GM12878 (cell line): ENCODE measurements around the gene TMEM79. TPM values are rescaled to one million over a fixed set of nuclear protein-coding genes. Genes with fewer than 3 reads are reported as not detected.
A peak's percentile ranks its signal among the peaks of the same experiment; 100 is the strongest.

Experiments
- BACH1 ChIP-seq: fragments of 450-650 bp; IDR thresholded peaks from 2 replicates; pipeline ENCODE4 v1.6.1; 2017; ENCODE audit warnings: mild to moderate bottlenecking, borderline replicate concordance
- BHLHE40 ChIP-seq, 2 experiments: fragments of 450-650 bp in 1 of 2; IDR thresholded peaks; 2 replicates each; pipeline ENCODE4 v1.6.1; 2011 to 2017; ENCODE audit warnings: low read depth in 2 of 2, borderline replicate concordance in 1 of 2, improper control_type of control experiment in 1 of 2, low read length in 1 of 2, mild to moderate bottlenecking in 1 of 2
- EZH2 ChIP-seq: IDR thresholded peaks from 2 replicates; pipeline ENCODE4 v1.6.1; 2012; ENCODE audit warnings: low read depth, mild to moderate bottlenecking, control low read depth, inconsistent platforms, low read length, borderline replicate concordance; ENCODE audit not compliant: control insufficient read depth
- MTA2 ChIP-seq: fragments of 450-650 bp; IDR thresholded peaks from 2 replicates; pipeline ENCODE4 v1.6.1; 2016; ENCODE audit warnings: low read depth, mild to moderate bottlenecking, moderate library complexity
- NR2C1 ChIP-seq: fragments of 450-650 bp; IDR thresholded peaks from 2 replicates; pipeline ENCODE4 v1.6.1; 2017; ENCODE audit warnings: antibody characterized with exemption, mild to moderate bottlenecking, moderate library complexity
- POLR2A ChIP-seq: IDR thresholded peaks from 2 replicates; pipeline ENCODE4 v1.6.1; 2011; ENCODE audit warnings: low read depth, mild to moderate bottlenecking, low read length
- SMARCA5 ChIP-seq: fragments of 450-650 bp; IDR thresholded peaks from 2 replicates; pipeline ENCODE4 v1.6.1; 2017; ENCODE audit warnings: mild to moderate bottlenecking
- ZBTB33 ChIP-seq: fragments of 450-650 bp; IDR thresholded peaks from 2 replicates; pipeline ENCODE4 v1.6.1; 2017; ENCODE audit warnings: mild to moderate bottlenecking
- polyA plus RNA-seq, 11 experiments: library from polyadenylated mRNA; depleted of rRNA in 4 of 11; unstranded in 6 of 11; stranded (reverse) in 5 of 11; fragments of >200 nt; fragmentation: Nextera tagmentation in 4 of 11; fragmentation: Illumina TruSeq in 1 of 11; extraction: Ambion mirVana in 4 of 11; extraction: Trizol in 1 of 11; gene quantifications; 1 replicate in 1 of 11; 2 replicates in 10 of 11; pipeline versions ENCODE4 v1.2.1 to v1.2.3, GENCODE V29; 2011 to 2016; ENCODE audit warnings: inconsistent platforms in 2 of 11, missing spikeins in 2 of 11, low read depth in 1 of 11
- total RNA-seq, 4 experiments: library from RNA; depleted of rRNA in 3 of 4; stranded (reverse); fragments of >200 nt in 3 of 4; fragmentation: Illumina TruSeq in 1 of 4; extraction: Trizol in 1 of 4; gene quantifications; 2 replicates each; pipeline versions ENCODE4 v1.2.1 to v1.2.3, GENCODE V29; 2013 to 2021

TMEM79 gene
- total and polyA plus RNA-seq, 10 of the 15 experiments (the other 5 are each of a cell fraction or from before 2014, with no cell fraction given) = 0.47 to 5.2 (median 3.8) TPM

GRCh38 chr1:156281693-156282478 lies 2.2 kb upstream of the TMEM79 start (continued):
- TF ChIP-seq BACH1 = no peak
- peak; percentile 48; the same call in 1 of the 2 replicates for TF ChIP-seq MTA2
- TF ChIP-seq EZH2 = no peak
- 0 out of 2 replicates have a peak, but pooled peaks have one; percentile 7 for TF ChIP-seq NR2C1
- TF ChIP-seq SMARCA5 = 0 out of 2 replicates have a peak, but pooled peaks have one; percentile 50
- no peak for TF ChIP-seq ZBTB33
- TF ChIP-seq BHLHE40 (IDR thresholded peaks at IDR 0.05; ENCODE audit: borderline replicate concordance in 1 of 2, low read depth in 2 of 2, low read length in 1 of 2) = 0 out of 4 replicates have a peak, but pooled peaks of 1 of the 2 experiments have one; percentile 4
- TF ChIP-seq POLR2A = peak; percentile 19; the same call in 1 of the 2 replicates
- TF ChIP-seq, all 136 proteins: peak for 13
